Adrenal gland (tissue), 5 donors: ENCODE results near the gene SDF4.

Source experiments
- POLR2A ChIP-seq, 2 donors: fragments of 450-650 bp; IDR thresholded peaks; one replicate each; pipeline ENCODE4 v1.6.1; 2017; ENCODE audit warnings: antibody characterized with exemption in 2 of 2, mild to moderate bottlenecking in 2 of 2, moderate library complexity in 1 of 2
- TF ChIP-seq, protein P1 (sequence below), 6 experiments: fragments of 450-650 bp in 4 of 6; fragments of 200-600 bp in 2 of 6; sonication (generic) in 1 of 6; IDR thresholded peaks; 1 replicate in 5 of 6; 2 replicates in 1 of 6; pipeline versions ENCODE4 v1.5.1 to v1.8.0; 2016 to 2021; ENCODE audit warnings: antibody characterized with exemption in 6 of 6, mild to moderate bottlenecking in 2 of 6, moderate library complexity in 1 of 6
- donor health status: DM: no; HTN: no; CAD: no.

DNA sequence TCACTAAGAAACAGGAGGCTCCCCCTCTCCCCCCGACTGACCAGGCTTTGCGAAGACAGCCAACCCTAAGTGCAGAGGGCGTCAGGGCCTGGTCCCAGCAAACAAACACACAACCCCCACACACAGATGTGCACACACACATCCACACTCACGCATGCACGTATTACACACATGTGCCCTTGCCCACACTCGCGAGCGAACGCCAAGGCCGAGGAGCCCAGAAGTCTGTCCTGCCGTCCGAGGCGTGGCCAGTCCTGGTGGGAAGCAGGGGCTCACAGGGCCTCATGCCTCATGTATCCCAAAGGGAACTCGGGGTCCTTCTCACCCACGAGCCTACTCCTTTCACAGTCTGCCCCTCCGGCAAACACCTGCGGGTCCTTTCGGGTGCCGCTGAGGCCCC, 2.0 kb downstream of the SDF4 start:
- TF ChIP-seq, protein P1, sequence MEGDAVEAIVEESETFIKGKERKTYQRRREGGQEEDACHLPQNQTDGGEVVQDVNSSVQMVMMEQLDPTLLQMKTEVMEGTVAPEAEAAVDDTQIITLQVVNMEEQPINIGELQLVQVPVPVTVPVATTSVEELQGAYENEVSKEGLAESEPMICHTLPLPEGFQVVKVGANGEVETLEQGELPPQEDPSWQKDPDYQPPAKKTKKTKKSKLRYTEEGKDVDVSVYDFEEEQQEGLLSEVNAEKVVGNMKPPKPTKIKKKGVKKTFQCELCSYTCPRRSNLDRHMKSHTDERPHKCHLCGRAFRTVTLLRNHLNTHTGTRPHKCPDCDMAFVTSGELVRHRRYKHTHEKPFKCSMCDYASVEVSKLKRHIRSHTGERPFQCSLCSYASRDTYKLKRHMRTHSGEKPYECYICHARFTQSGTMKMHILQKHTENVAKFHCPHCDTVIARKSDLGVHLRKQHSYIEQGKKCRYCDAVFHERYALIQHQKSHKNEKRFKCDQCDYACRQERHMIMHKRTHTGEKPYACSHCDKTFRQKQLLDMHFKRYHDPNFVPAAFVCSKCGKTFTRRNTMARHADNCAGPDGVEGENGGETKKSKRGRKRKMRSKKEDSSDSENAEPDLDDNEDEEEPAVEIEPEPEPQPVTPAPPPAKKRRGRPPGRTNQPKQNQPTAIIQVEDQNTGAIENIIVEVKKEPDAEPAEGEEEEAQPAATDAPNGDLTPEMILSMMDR (IDR thresholded peaks at IDR 0.05), result no peak
- no peak for TF ChIP-seq POLR2A (IDR thresholded peaks at IDR 0.05)
